K562 (cell line): ENCODE measurements around the gene NET1. TPM values are rescaled to one million over a fixed set of nuclear protein-coding genes. Genes with fewer than 3 reads are reported as not detected.
A peak's percentile ranks its signal among the peaks of the same experiment; 100 is the strongest.

Experiments used
- MGA ChIP-seq: fragments of 450-650 bp; IDR thresholded peaks from 2 replicates; pipeline ENCODE4 v1.6.1; 2016; ENCODE audit warnings: mild to moderate bottlenecking, moderate library complexity
- MTF1 ChIP-seq: fragments of 250-450 bp; sonication (Bioruptor Pico); IDR thresholded peaks from 2 replicates; pipeline ENCODE4 v1.9.0; 2021; ENCODE audit warnings: moderate library complexity, mild to moderate bottlenecking, inconsistent platforms, borderline replicate concordance
- NR3C1 ChIP-seq: sonication (generic); formaldehyde crosslinking; IDR thresholded peaks from 2 replicates; pipeline ENCODE4 v1.8.1; 2022; ENCODE audit warnings: missing genetic modification reagents
- RHOXF2B ChIP-seq: fragments of 250-450 bp; sonication (Bioruptor Pico); conservative IDR thresholded peaks from 2 replicates; pipeline ENCODE4 v1.5.1; 2021
- SAFB ChIP-seq: fragments of 200-400 bp; formaldehyde crosslinking; IDR thresholded peaks from 2 replicates; pipeline ENCODE4 v1.6.1; 2017; ENCODE audit warnings: low read depth, low read length, borderline replicate concordance
- ZBTB7A ChIP-seq: IDR thresholded peaks from 2 replicates; pipeline ENCODE4 v1.6.1; 2011; ENCODE audit warnings: low read depth, mild to moderate bottlenecking, low read length, moderate library complexity, borderline replicate concordance; ENCODE audit not compliant: control insufficient read depth
- ZNF766 ChIP-seq: fragments of 200-800 bp; sonication (Bioruptor generic); conservative IDR thresholded peaks from 2 replicates; pipeline ENCODE4 v1.6.1; 2016; ENCODE audit warnings: missing genetic modification characterization, missing compliant biosample characterization
- polyA plus RNA-seq, 8 experiments: library from polyadenylated mRNA; depleted of rRNA in 4 of 8; stranded (reverse) in 5 of 8; unstranded in 3 of 8; fragments of >200 nt; fragmentation: Nextera tagmentation in 2 of 8; fragmentation: Illumina TruSeq in 1 of 8; extraction: Ambion mirVana in 2 of 8; extraction: Trizol in 1 of 8; gene quantifications; 2 replicates each; pipeline versions ENCODE4 v1.2.1 to v1.2.3, GENCODE V29; 2011 to 2014; ENCODE audit warnings: inconsistent platforms in 1 of 8, missing spikeins in 1 of 8
- total RNA-seq, 7 experiments: library from RNA; depleted of rRNA in 6 of 7; stranded (reverse); fragments of >200 nt in 6 of 7; fragmentation: Illumina TruSeq in 2 of 7; extraction: Trizol in 2 of 7; gene quantifications; 2 replicates each; pipeline versions ENCODE4 v1.2.1 to v1.2.3, GENCODE V29; 2011 to 2021; ENCODE audit warnings: low replicate concordance in 1 of 7
- TF ChIP-seq, protein P1 (sequence below): fragments of 450-650 bp; IDR thresholded peaks from 2 replicates; pipeline ENCODE4 v1.6.1; 2018; ENCODE audit not compliant: partially characterized antibody
- TF ChIP-seq, protein P2 (sequence below): sonication (generic); formaldehyde crosslinking; IDR thresholded peaks from 2 replicates; pipeline ENCODE4 v1.8.0; 2022; ENCODE audit warnings: mild to moderate bottlenecking, missing genetic modification reagents, borderline replicate concordance

Gene NET1
- total and polyA plus RNA-seq, 9 of the 15 experiments (the other 6 are each of a cell fraction or from before 2014, with no cell fraction given) = 47.4 to 258 (median 106) TPM

DNA sequence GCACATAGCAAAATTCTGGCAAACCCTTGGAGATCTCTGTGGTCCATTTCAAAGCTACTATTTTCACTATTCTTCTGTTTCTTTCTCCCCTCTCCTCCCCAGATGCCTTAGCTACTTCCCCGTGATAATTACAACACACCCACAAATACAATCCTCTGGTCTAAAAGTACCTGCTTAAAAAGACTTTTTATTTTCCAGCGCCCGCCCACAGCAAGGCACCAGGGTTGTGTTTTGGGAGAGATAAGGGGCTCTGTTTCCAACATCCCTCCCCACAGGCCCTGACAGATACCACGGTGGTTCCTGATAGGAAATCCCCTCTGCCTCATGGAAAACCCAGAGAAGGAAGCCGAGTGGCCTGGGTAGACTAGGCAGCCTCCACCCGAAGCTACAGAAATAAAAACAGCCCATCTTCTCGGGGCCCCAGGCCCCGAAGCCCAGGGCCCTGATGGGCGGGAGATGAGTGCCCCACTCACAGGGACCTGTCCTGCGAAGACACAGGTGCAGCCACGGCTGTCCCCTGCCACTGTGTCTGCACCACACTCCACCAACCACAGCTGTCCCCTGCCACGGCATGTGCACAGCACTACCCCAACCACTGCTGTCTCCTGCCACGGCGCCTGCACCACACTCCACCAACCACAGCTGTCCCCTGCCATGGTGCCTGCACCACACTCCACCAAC, 67.3 kb downstream of the NET1 start (continued):
- TF ChIP-seq, protein P1, sequence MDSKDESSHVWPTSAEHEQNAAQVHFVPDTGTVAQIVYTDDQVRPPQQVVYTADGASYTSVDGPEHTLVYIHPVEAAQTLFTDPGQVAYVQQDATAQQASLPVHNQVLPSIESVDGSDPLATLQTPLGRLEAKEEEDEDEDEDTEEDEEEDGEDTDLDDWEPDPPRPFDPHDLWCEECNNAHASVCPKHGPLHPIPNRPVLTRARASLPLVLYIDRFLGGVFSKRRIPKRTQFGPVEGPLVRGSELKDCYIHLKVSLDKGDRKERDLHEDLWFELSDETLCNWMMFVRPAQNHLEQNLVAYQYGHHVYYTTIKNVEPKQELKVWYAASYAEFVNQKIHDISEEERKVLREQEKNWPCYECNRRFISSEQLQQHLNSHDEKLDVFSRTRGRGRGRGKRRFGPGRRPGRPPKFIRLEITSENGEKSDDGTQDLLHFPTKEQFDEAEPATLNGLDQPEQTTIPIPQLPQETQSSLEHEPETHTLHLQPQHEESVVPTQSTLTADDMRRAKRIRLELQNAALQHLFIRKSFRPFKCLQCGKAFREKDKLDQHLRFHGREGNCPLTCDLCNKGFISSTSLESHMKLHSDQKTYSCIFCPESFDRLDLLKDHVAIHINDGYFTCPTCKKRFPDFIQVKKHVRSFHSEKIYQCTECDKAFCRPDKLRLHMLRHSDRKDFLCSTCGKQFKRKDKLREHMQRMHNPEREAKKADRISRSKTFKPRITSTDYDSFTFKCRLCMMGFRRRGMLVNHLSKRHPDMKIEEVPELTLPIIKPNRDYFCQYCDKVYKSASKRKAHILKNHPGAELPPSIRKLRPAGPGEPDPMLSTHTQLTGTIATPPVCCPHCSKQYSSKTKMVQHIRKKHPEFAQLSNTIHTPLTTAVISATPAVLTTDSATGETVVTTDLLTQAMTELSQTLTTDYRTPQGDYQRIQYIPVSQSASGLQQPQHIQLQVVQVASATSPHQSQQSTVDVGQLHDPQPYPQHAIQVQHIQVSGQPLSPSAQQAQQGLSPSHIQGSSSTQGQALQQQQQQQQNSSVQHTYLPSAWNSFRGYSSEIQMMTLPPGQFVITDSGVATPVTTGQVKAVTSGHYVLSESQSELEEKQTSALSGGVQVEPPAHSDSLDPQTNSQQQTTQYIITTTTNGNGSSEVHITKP = peak; percentile 63
- TF ChIP-seq SAFB (peak; percentile 32; the same call in 1 of the 2 replicates), MGA (no peak), ZBTB7A (peak; percentile 35; the same call in 1 of the 2 replicates), MTF1 (0 out of 2 replicates have a peak, but pooled peaks have one; percentile 12), NR3C1 (CRISPR knock-in tag) (no peak), RHOXF2B (CRISPR knock-in tag) (no peak), ZNF766 (CRISPR knock-in tag) (no peak)
- TF ChIP-seq, protein P2, sequence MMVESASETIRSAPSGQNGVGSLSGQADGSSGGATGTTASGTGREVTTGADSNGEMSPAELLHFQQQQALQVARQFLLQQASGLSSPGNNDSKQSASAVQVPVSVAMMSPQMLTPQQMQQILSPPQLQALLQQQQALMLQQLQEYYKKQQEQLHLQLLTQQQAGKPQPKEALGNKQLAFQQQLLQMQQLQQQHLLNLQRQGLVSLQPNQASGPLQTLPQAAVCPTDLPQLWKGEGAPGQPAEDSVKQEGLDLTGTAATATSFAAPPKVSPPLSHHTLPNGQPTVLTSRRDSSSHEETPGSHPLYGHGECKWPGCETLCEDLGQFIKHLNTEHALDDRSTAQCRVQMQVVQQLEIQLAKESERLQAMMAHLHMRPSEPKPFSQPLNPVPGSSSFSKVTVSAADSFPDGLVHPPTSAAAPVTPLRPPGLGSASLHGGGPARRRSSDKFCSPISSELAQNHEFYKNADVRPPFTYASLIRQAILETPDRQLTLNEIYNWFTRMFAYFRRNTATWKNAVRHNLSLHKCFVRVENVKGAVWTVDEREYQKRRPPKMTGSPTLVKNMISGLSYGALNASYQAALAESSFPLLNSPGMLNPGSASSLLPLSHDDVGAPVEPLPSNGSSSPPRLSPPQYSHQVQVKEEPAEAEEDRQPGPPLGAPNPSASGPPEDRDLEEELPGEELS = no peak
